ENCODE results near the gene PIAS2. TPM values are rescaled to one million over a fixed set of nuclear protein-coding genes. Genes with fewer than 3 reads are reported as not detected.

Gene PIAS2
- total and polyA plus RNA-seq, 2 experiments from 2014 or later = 30.3 to 54.2 TPM

GRCh38 chr18:46814399-46814798, 102.9 kb downstream of the PIAS2 start (continued):
- no peak for TF ChIP-seq ZNF462 (CRISPR knock-in tag; IDR thresholded peaks at IDR 0.05)
- TF ChIP-seq POLR2AphosphoS5 (IDR thresholded peaks at IDR 0.05; ENCODE audit: low read depth) = no peak
- TF ChIP-seq ZNF114 (CRISPR knock-in tag; IDR thresholded peaks at IDR 0.05) = no peak
- TF ChIP-seq ETS1 (IDR thresholded peaks at IDR 0.05) = no peak
- no peak for TF ChIP-seq EZH2phosphoT487 (IDR thresholded peaks at IDR 0.05; ENCODE audit: unreplicated experiment)
- no peak for TF ChIP-seq CREB1 (CRISPR knock-in tag; IDR thresholded peaks at IDR 0.05; ENCODE audit: low read depth)

- H3K27me3 ChIP-seq (ENCODE audit: insufficient read depth) = no peaks in the 10 kb centered on the region
- H3K36me3 Mint-ChIP-seq (ENCODE audit: low read depth) = no peaks in the 10 kb centered on the region
- ATAC-seq (no peak; the same call in 2 of the 3 replicates), DNase-seq (ENCODE audit: low spot score) (no peak)
- H3F3A ChIP-seq (replicated peaks; ENCODE audit: low read depth) = no peaks in the 10 kb centered on the region
- H2AFZ ChIP-seq = no peak overlapping the region
- H3K27ac ChIP-seq (ENCODE audit: low read depth) = no peak overlapping the region; the same call in 1 of the 2 replicates
- H3K4me2 ChIP-seq = no peak overlapping the region
- H3K4me1 Mint-ChIP-seq = peaks cover 16% of the 10 kb centered on the region
- no peaks in the 10 kb centered on the region for H3K9me3 Mint-ChIP-seq
- no peaks in the 10 kb centered on the region for H3K36me3 ChIP-seq (ENCODE audit: insufficient read depth)
- no peak overlapping the region for H3K4me3 ChIP-seq
- peaks cover 28% of the 10 kb centered on the region for H3K4me1 ChIP-seq (ENCODE audit: insufficient read depth)
- H4K20me1 ChIP-seq (replicated peaks; ENCODE audit: insufficient read depth) = no peaks in the 10 kb centered on the region
- H3K79me2 ChIP-seq (replicated peaks; ENCODE audit: insufficient read depth) = no peaks in the 10 kb centered on the region
- H3K27ac Mint-ChIP-seq = no peak overlapping the region; the same call in 1 of the 2 replicates
- H3K27me3 Mint-ChIP-seq (ENCODE audit: insufficient read depth, low read depth, poor library complexity) = no peaks in the 10 kb centered on the region
- H3K4me3 Mint-ChIP-seq = no peak overlapping the region
- no peaks in the 10 kb centered on the region for H3K9me2 ChIP-seq (ENCODE audit: insufficient read depth)
- no peak for TF ChIP-seq EZH2phosphoT487 (IDR thresholded peaks at IDR 0.05; ENCODE audit: unreplicated experiment)
- no peak for TF ChIP-seq ZNF114 (CRISPR knock-in tag; IDR thresholded peaks at IDR 0.05)
- TF ChIP-seq ETS1 (IDR thresholded peaks at IDR 0.05) = no peak
- TF ChIP-seq ZNF462 (CRISPR knock-in tag; IDR thresholded peaks at IDR 0.05) = no peak
- no peak for TF ChIP-seq EZH2 (IDR thresholded peaks at IDR 0.05; ENCODE audit: low read depth, unreplicated experiment)
Observed at GRCh38 chr18:46812311-46812710, 105.0 kb downstream of the PIAS2 start.
